DMS79 (cell line): ENCODE results near the gene TM7SF3.

Source experiments
- DNase-seq: peaks from one replicate; lab custom pipeline; 2025; lab: John Stamatoyannopoulos, UW

TM7SF3 gene

GRCh38 chr12:27014859-27015729, 910 bp upstream of the TM7SF3 start:
- DNase-seq, result no peak

GRCh38 chr12:27013611-27014084, 536 bp downstream of the TM7SF3 start:
- peak; percentile 14 for DNase-seq

GRCh38 chr12:27012982-27013255, 1.3 kb downstream of the TM7SF3 start:
- peak; percentile 36 for DNase-seq

GRCh38 chr12:27012239-27012981, 1.8 kb downstream of the TM7SF3 start:
- no peak for DNase-seq

- DNase-seq, result no peak
These were observed 4.3 kb downstream of the TM7SF3 start for GRCh38 chr12:27009881-27010301.

- no peak for DNase-seq
These were observed 6.1 kb downstream of the TM7SF3 start for GRCh38 chr12:27008081-27008480.

GRCh38 chr12:27006797-27007467, 7.3 kb downstream of the TM7SF3 start:
- DNase-seq, result no peak

- DNase-seq, result no peak
These were observed 8.7 kb downstream of the TM7SF3 start for GRCh38 chr12:27005495-27005894.

- DNase-seq, result no peak
These were observed 10.5 kb downstream of the TM7SF3 start for GRCh38 chr12:27003421-27004381.

- DNase-seq, result no peak
These were observed 12.0 kb downstream of the TM7SF3 start for GRCh38 chr12:27002141-27002540.

GRCh38 chr12:27001663-27002062, 12.5 kb downstream of the TM7SF3 start:
- DNase-seq, result no peak

- no peak for DNase-seq
These were observed 13.2 kb downstream of the TM7SF3 start for GRCh38 chr12:27000961-27001360.

GRCh38 chr12:26997003-26997402, 17.2 kb downstream of the TM7SF3 start:
- no peak for DNase-seq

- DNase-seq, result no peak
These were observed 18.5 kb downstream of the TM7SF3 start for GRCh38 chr12:26995706-26996105.

- no peak for DNase-seq
These were observed 20.1 kb downstream of the TM7SF3 start for GRCh38 chr12:26994109-26994508.

- no peak for DNase-seq
These were observed 22.4 kb downstream of the TM7SF3 start for GRCh38 chr12:26991826-26992225.

- no peak for DNase-seq
These were observed 24.3 kb downstream of the TM7SF3 start for GRCh38 chr12:26989873-26990272.

GRCh38 chr12:26988703-26989102, 25.5 kb downstream of the TM7SF3 start:
- DNase-seq, result no peak

GRCh38 chr12:26987634-26988424, 26.4 kb downstream of the TM7SF3 start:
- DNase-seq, result peak; percentile 49

GRCh38 chr12:26982866-26983265, 31.3 kb downstream of the TM7SF3 start:
- DNase-seq, result no peak

- DNase-seq, result no peak
These were observed 34.5 kb downstream of the TM7SF3 start for GRCh38 chr12:26979733-26980132.
